ENCODE data around the gene IL20RB.

- TF ChIP-seq POLR2AphosphoS5 (IDR thresholded peaks at IDR 0.05; ENCODE audit: low read depth, low read length) (no peak), POLR2A (IDR thresholded peaks at IDR 0.05; ENCODE audit: low read depth, low read length) (no peak), POU2F2 (IDR thresholded peaks at IDR 0.05; ENCODE audit: low read depth, low read length) (no peak), TAF1 (IDR thresholded peaks at IDR 0.05; ENCODE audit: low read depth, low read length) (no peak)
Observed at GRCh38 chr3:137041686-137042085, 83.9 kb downstream of the IL20RB start.

All from GM12891 (cell line).